HepG2 (cell line): ENCODE measurements around the gene SFI1. TPM values are rescaled to one million over a fixed set of nuclear protein-coding genes. Genes with fewer than 3 reads are reported as not detected.
A peak's percentile ranks its signal among the peaks of the same experiment; 100 is the strongest.

Experiments used
- ATAC-seq: fragments of 200-7000 bp; cut with Tn5 transposase; 3 replicates; pipeline ENCODE4 v1.9.1; 2020; ENCODE audit warnings: mild to moderate bottlenecking, moderate library complexity
- BruUV-seq: library from RNA; stranded (reverse); fragments of 400-500 nt; replicated peaks from 2 replicates; lab custom pipeline; 2021; lab: Mats Ljungman, UMichigan
- CTCF ChIA-PET: fragments of 300-600 bp; formaldehyde crosslinking; extraction: SDS; loops from one replicate; lab custom pipeline; 2021; ENCODE audit warnings: low total read pairs, inconsistent platforms, low intra/inter-chr PET ratio; lab: Yijun Ruan, JAX
- POLR2A ChIA-PET: fragments of 350-600 bp; sonication (Branson Sonifier 250); formaldehyde crosslinking; loops from one replicate; lab custom pipeline; 2020; ENCODE audit warnings: antibody characterized with exemption, inconsistent platforms; lab: Yijun Ruan, JAX
- DNase-seq: peaks from one replicate; pipeline ENCODE4 v3.0.0-alpha.2; 2015; ENCODE audit warnings: low spot score
- FAIRE-seq: peaks from 3 replicates; lab custom pipeline; 2011; peaks lifted over from hg19 to GRCh38; lab: Jason Lieb, UNC
- H2AFZ ChIP-seq: one replicate; pipeline ENCODE4 v1.6.1; 2011; ENCODE audit warnings: low read length, inconsistent platforms
- H3K27ac ChIP-seq: fragments of 300-600 bp; 3 replicates; pipeline ENCODE4 v1.8.0; 2011; ENCODE audit warnings: mixed run types, mild to moderate bottlenecking, mixed read lengths, low read length, inconsistent platforms; ENCODE audit not compliant: insufficient read depth; ENCODE audit errors: extremely low read length
- H3K27me3 ChIP-seq, 2 experiments: fragments of 200-600 bp in 1 of 2; 2 replicates in 1 of 2; 3 replicates in 1 of 2; pipeline versions ENCODE4 v1.6.0 to v1.8.0; 2011; ENCODE audit warnings: low read length in 2 of 2, mild to moderate bottlenecking in 2 of 2, moderate library complexity in 2 of 2, inconsistent platforms in 1 of 2; ENCODE audit not compliant: insufficient read depth in 2 of 2, control insufficient read depth in 1 of 2
- H3K36me3 ChIP-seq, 2 experiments: fragments of 200-600 bp in 1 of 2; replicated peaks in 1 of 2; 2 replicates in 1 of 2; 3 replicates in 1 of 2; pipeline versions ENCODE4 v1.5.1 to v1.8.0; 2011; ENCODE audit warnings: low read length in 2 of 2, inconsistent platforms in 1 of 2; ENCODE audit not compliant: insufficient read depth in 2 of 2, control insufficient read depth in 1 of 2
- H3K4me1 ChIP-seq: 2 replicates; pipeline ENCODE4 v1.5.1; 2012; ENCODE audit warnings: low read length, inconsistent platforms; ENCODE audit not compliant: insufficient read depth
- H3K4me2 ChIP-seq: 2 replicates; pipeline ENCODE4 v1.6.0; 2011; ENCODE audit warnings: low read depth, low read length, inconsistent platforms
- H3K4me3 ChIP-seq, 3 experiments: fragments of 200-600 bp in 1 of 3; sonication (generic), shearing (Covaris generic) in 1 of 3; replicated peaks in 1 of 3; 2 replicates each; pipeline ENCODE4 v1.5.1; 2011 to 2016; ENCODE audit warnings: low read length in 3 of 3, inconsistent platforms in 2 of 3, low read depth in 2 of 3, mild to moderate bottlenecking in 2 of 3, control low read depth in 1 of 3, mixed read lengths in 1 of 3; ENCODE audit not compliant: insufficient read depth in 1 of 3
- H3K79me2 ChIP-seq: one replicate; pipeline ENCODE4 v1.6.1; 2011; ENCODE audit warnings: low read length, inconsistent platforms; ENCODE audit not compliant: insufficient read depth
- H3K9ac ChIP-seq: 2 replicates; pipeline ENCODE4 v1.6.0; 2011; ENCODE audit warnings: mild to moderate bottlenecking, low read depth, low read length, inconsistent platforms; ENCODE audit not compliant: insufficient read depth
- H3K9me3 ChIP-seq: 2 replicates; pipeline ENCODE4 v1.5.1; 2012; ENCODE audit warnings: mild to moderate bottlenecking, low read length
- H4K20me1 ChIP-seq: 2 replicates; pipeline ENCODE4 v1.6.0; 2011; ENCODE audit warnings: inconsistent platforms, mild to moderate bottlenecking, low read length, moderate library complexity; ENCODE audit not compliant: insufficient read depth
- AGO2 ChIP-seq: fragments of 200-400 bp; formaldehyde crosslinking; optimal IDR thresholded peaks from 2 replicates; pipeline ENCODE3; 2017; ENCODE audit warnings: mild to moderate bottlenecking, low read depth, low read length, moderate library complexity
- DPF2 ChIP-seq: sonication (generic); formaldehyde crosslinking; IDR thresholded peaks from 2 replicates; pipeline ENCODE4 v1.4.0; 2020; ENCODE audit warnings: mild to moderate bottlenecking, low read depth, missing genetic modification reagents, borderline replicate concordance
- ZNF180 ChIP-seq: sonication (generic); formaldehyde crosslinking; IDR thresholded peaks from 2 replicates; pipeline ENCODE4 v1.4.0; 2020; ENCODE audit warnings: low read depth, missing genetic modification reagents, borderline replicate concordance
- ZNF317 ChIP-seq: sonication (generic); formaldehyde crosslinking; IDR thresholded peaks from 2 replicates; pipeline ENCODE4 v1.5.0; 2020; ENCODE audit warnings: mild to moderate bottlenecking, missing genetic modification reagents
- ZNF34 ChIP-seq: sonication (generic); formaldehyde crosslinking; IDR thresholded peaks from 2 replicates; pipeline ENCODE4 v1.4.0; 2020; ENCODE audit warnings: mild to moderate bottlenecking, missing genetic modification reagents, borderline replicate concordance
- ZSCAN12 ChIP-seq: sonication (generic); formaldehyde crosslinking; IDR thresholded peaks from 2 replicates; pipeline ENCODE4 v1.9.0; 2021; ENCODE audit warnings: mild to moderate bottlenecking, missing genetic modification reagents
- WGBS: methylation state at CpG from one replicate; pipeline ENCODE4 v1.1.6; 2017; ENCODE audit warnings: low lambda C conversion rate; 5-methylcytosine and 5-hydroxymethylcytosine counted together
- in situ Hi-C: cut with HindIII; loops from 2 replicates; pipeline ENCODE4 v1.10.0; 2017; ENCODE audit warnings: low pct_unique_long_range_greater_than_20kb; ENCODE audit not compliant: extremely low pct_ligation_motif_present
- intact Hi-C: fragments of 100-400 bp; cut with micrococcal nuclease; formaldehyde crosslinking; loops from one replicate; pipeline ENCODE4 v1.10.0; 2022; ENCODE audit not compliant: unreplicated experiment
- polyA plus RNA-seq, 8 experiments: library from polyadenylated mRNA; depleted of rRNA in 3 of 8; stranded (reverse) in 7 of 8; unstranded in 1 of 8; fragments of >200 nt; fragmentation: Illumina TruSeq in 4 of 8; extraction: Trizol in 4 of 8; gene quantifications; 2 replicates each; pipeline versions ENCODE4 v1.2.1 to v1.2.3, GENCODE V29; 2011 to 2016; ENCODE audit warnings: low read depth in 4 of 8, missing spikeins in 1 of 8, mixed read lengths in 1 of 8; ENCODE audit not compliant: insufficient read depth in 1 of 8
- total RNA-seq, 5 experiments: library from RNA; depleted of rRNA; stranded (reverse); fragments of >200 nt; fragmentation: Illumina TruSeq; extraction: Trizol; gene quantifications; 2 replicates each; pipeline ENCODE4 v1.2.3, GENCODE V29; 2016; ENCODE audit warnings: low read depth in 1 of 5

Gene SFI1
- total and polyA plus RNA-seq, 2 of the 13 experiments (the other 11 are each of a cell fraction or from before 2014, with no cell fraction given): 20.5 to 40.1 TPM

- CTCF ChIA-PET: no interaction called here
- Histone ChIP-seq H3K27me3 (no peaks in the 10 kb centered on the region), H3K27ac (no peak overlapping the region), H3K4me1 (peaks cover 25% of the 10 kb centered on the region), H3K36me3 (peaks cover 24 to 49% of the 10 kb centered on the region in 2 experiments; a peak in 4 of 5 replicates), H3K4me2 (no peak overlapping the region), H3K9me3 (no peaks in the 10 kb centered on the region), H4K20me1 (no peaks in the 10 kb centered on the region), H3K79me2 (no peaks in the 10 kb centered on the region), H2AFZ (no peak overlapping the region), H3K4me3 (no peak overlapping the region), H3K9ac (no peak overlapping the region)
- in situ Hi-C loops (no loop called here), intact Hi-C loops (no loop called here)
- ATAC-seq (no peak), DNase-seq (no peak), FAIRE-seq (no peak)
- peak; percentile 52 for TF ChIP-seq AGO2
- no peak for TF ChIP-seq DPF2
- TF ChIP-seq ZSCAN12: no peak
- POLR2A ChIA-PET: no interaction called here
- 100% methylated on average over 3 of the region's 7 CpGs for WGBS
- no TSS peak for BruUV-seq
These were observed 111.4 kb downstream of the SFI1 start for GRCh38 chr22:31607696-31608095.

- Histone ChIP-seq H2AFZ (no peak overlapping the region), H4K20me1 (no peaks in the 10 kb centered on the region), H3K9ac (no peak overlapping the region), H3K4me1 (peaks cover 26% of the 10 kb centered on the region), H3K36me3 (peaks cover 18 to 34% of the 10 kb centered on the region in 2 experiments; a peak in 4 of 5 replicates), H3K27ac (no peak overlapping the region), H3K27me3 (no peaks in the 10 kb centered on the region), H3K4me2 (no peak overlapping the region), H3K4me3 (no peak overlapping the region), H3K9me3 (no peaks in the 10 kb centered on the region), H3K79me2 (no peaks in the 10 kb centered on the region)
- no TSS peak for BruUV-seq
- TF ChIP-seq ZNF317: no peak
- no peak for TF ChIP-seq ZNF34 (CRISPR knock-in tag)
- TF ChIP-seq ZNF180 (CRISPR knock-in tag): no peak
- ATAC-seq (no peak), FAIRE-seq (no peak), DNase-seq (no peak)
- ChIA-PET POLR2A (no interaction called here), CTCF (no interaction called here)
- intact Hi-C loops (no loop called here), in situ Hi-C loops (loop anchor here (5.0 kb wide), 1 partner anchor 47 kb away; no protein-coding TSS in a partner anchor)
- WGBS: 97% methylated on average over 9 of the region's 10 CpGs
These were observed 113.4 kb downstream of the SFI1 start for GRCh38 chr22:31609716-31610115.
